Metanephros (tissue), 2 donors: ENCODE data around the gene NDRG4. TPM values are rescaled to one million over a fixed set of nuclear protein-coding genes. Genes with fewer than 3 reads are reported as not detected.

Source experiments
- small RNA-seq: library from RNA; depleted of rRNA; stranded (forward); fragments of <200 nt; gene quantifications from one replicate; pipeline ENCODE3, GENCODE V24; 2014; ENCODE audit warnings: low replicate concordance
- total RNA-seq: library from RNA; depleted of rRNA; stranded (reverse); fragments of >200 nt; gene quantifications from one replicate; pipeline ENCODE4 v1.2.3, GENCODE V29; 2014

Gene NDRG4, protein sequence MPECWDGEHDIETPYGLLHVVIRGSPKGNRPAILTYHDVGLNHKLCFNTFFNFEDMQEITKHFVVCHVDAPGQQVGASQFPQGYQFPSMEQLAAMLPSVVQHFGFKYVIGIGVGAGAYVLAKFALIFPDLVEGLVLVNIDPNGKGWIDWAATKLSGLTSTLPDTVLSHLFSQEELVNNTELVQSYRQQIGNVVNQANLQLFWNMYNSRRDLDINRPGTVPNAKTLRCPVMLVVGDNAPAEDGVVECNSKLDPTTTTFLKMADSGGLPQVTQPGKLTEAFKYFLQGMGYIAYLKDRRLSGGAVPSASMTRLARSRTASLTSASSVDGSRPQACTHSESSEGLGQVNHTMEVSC
- 8.5 TPM for total RNA-seq

GRCh38 chr16:58499615-58500351 lies at the start of gene NDRG4:
Gene NDRG4, plus strand, starts transcription at chr16:58500143. Its CDS starts 106 bp downstream, at chr16:58500249.

GRCh38 chr16:58515125-58515870 lies 15.4 kb downstream of the NDRG4 start, which contains the start of gene SETD6:
Gene SETD6, plus strand, starts transcription at chr16:58515517. Its CDS starts 21 bp downstream, at chr16:58515538.

Small RNAs within 50 kb of the gene (small RNA-seq; reads per million reads assigned to genes)
- gene RNU6-103P (not detected), gene SNORA46 (49.2 reads per million, percentile 97 among the genes with 10 or more reads in this experiment), gene SNORA50A (not detected)

Other genes with a start within 250 kb of the NDRG4 start
- not detected for gene PRSS54, start 205.1 kb upstream of the NDRG4 start, total RNA-seq
- 6.6 TPM for gene GINS3, start 107.7 kb upstream of the NDRG4 start, total RNA-seq
- gene SETD6, start 15.4 kb downstream of the NDRG4 start, total RNA-seq: 28.8 TPM
- 225 TPM for gene CNOT1, start 129.7 kb downstream of the NDRG4 start, total RNA-seq
- gene SLC38A7, start 184.6 kb downstream of the NDRG4 start, total RNA-seq: 17.3 TPM
- gene GOT2, start 234.2 kb downstream of the NDRG4 start, total RNA-seq: 59.0 TPM